HG03060 (cell line): Measurements from ENCODE around the gene ZC3H8.
"Not testable (repeated sequence)": the region's sequence is repeated elsewhere in the genome, so short reads cannot be mapped to it uniquely, and the experiment has no call there.

ENCODE experiments used
- ATAC-seq: cut with Tn5 transposase; IDR thresholded peaks from one replicate; pipeline ENCODE4 v1.9.1; 2021; ENCODE audit warnings: low read depth, moderate number of reproducible peaks; ENCODE audit not compliant: unreplicated experiment

The ZC3H8 gene

GRCh38 chr2:112260295-112260625, 5.4 kb upstream of the ZC3H8 start:
- no peak for ATAC-seq

- ATAC-seq = no peak
These were observed 4.9 kb upstream of the ZC3H8 start for GRCh38 chr2:112259509-112260294.

- no peak for ATAC-seq
These were observed 2.7 kb upstream of the ZC3H8 start for GRCh38 chr2:112257575-112257974.

GRCh38 chr2:112256654-112257053, 1.8 kb upstream of the ZC3H8 start:
- no peak for ATAC-seq

- no peak for ATAC-seq
These were observed 1.0 kb upstream of the ZC3H8 start for GRCh38 chr2:112255875-112256274.

GRCh38 chr2:112253261-112253815, 1.5 kb downstream of the ZC3H8 start:
- ATAC-seq = no peak

GRCh38 chr2:112251271-112251670, 3.6 kb downstream of the ZC3H8 start:
- ATAC-seq = no peak

GRCh38 chr2:112244854-112245253, 10.0 kb downstream of the ZC3H8 start:
- no peak for ATAC-seq

- no peak for ATAC-seq
These were observed 11.6 kb downstream of the ZC3H8 start for GRCh38 chr2:112243233-112243632.

GRCh38 chr2:112242384-112242783, 12.5 kb downstream of the ZC3H8 start:
- no peak for ATAC-seq

GRCh38 chr2:112239862-112240261, 15.0 kb downstream of the ZC3H8 start:
- no peak for ATAC-seq

GRCh38 chr2:112230371-112230770, 24.5 kb downstream of the ZC3H8 start:
- ATAC-seq = no peak

GRCh38 chr2:112229348-112229747, 25.5 kb downstream of the ZC3H8 start:
- no peak for ATAC-seq

- ATAC-seq = no peak
These were observed 34.0 kb downstream of the ZC3H8 start for GRCh38 chr2:112220831-112221230.

GRCh38 chr2:112220186-112220585, 34.7 kb downstream of the ZC3H8 start:
- ATAC-seq = no peak

- no peak for ATAC-seq
These were observed 37.0 kb downstream of the ZC3H8 start for GRCh38 chr2:112217854-112218253.

- no peak for ATAC-seq
These were observed 38.7 kb downstream of the ZC3H8 start for GRCh38 chr2:112216167-112216566.

GRCh38 chr2:112207905-112208304, 46.9 kb downstream of the ZC3H8 start:
- ATAC-seq = not testable (repeated sequence)

GRCh38 chr2:112204411-112204810, 50.4 kb downstream of the ZC3H8 start:
- no peak for ATAC-seq

- no peak for ATAC-seq
These were observed 53.0 kb downstream of the ZC3H8 start for GRCh38 chr2:112201696-112202430.

GRCh38 chr2:112199188-112199587, 55.7 kb downstream of the ZC3H8 start:
- no peak for ATAC-seq

- ATAC-seq = no peak
These were observed 56.1 kb downstream of the ZC3H8 start for GRCh38 chr2:112198780-112199179.
